ENCODE data around the gene LNX1. TPM values are rescaled to one million over a fixed set of nuclear protein-coding genes. Genes with fewer than 3 reads are reported as not detected.

Gene LNX1
- total and polyA plus RNA-seq, 2 donors (not counting 3 experiments of a cell fraction or from before 2014, with no cell fraction given): 0.72 to 1.3 TPM

DNA sequence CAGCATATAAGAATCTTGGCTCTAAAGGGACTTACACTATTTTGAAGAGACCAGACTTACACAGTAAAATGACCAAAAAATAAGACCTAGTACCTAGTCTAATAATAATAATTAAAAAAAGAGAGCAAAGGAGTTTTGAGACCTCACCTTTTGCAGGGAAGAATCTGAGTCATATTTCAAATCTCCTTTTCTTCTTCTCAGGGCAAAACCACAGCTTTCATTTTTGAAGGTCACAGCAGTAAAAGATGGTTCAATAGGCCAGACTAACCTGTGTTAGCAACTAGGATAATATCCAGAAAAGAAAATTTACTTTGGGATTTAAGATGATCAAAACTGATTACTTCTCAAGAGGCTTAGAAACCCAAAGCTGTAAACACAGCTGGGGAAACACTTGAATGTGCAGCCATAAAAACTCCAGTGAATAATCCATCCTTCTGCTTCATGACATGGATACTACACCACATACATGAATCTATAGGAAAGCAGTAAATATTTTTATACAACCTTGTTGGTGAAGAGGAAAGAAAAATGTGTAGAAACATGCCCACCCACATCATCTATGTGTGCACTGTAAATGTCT, 25.9 kb upstream of the LNX1 start:
- H3K27ac ChIP-seq (ENCODE audit: insufficient read depth, low read depth, low read length): no peak overlapping the region
- H3K4me2 ChIP-seq (ENCODE audit: insufficient read depth, low read length): no peak overlapping the region
- no peak overlapping the region for H3K9ac ChIP-seq (replicated peaks; ENCODE audit: extremely low read depth, insufficient read depth, low read length)
- H4K20me1 ChIP-seq (replicated peaks; ENCODE audit: control insufficient read depth, extremely low read depth, insufficient read depth, low read length): no peaks in the 10 kb centered on the region
- TF ChIP-seq FOS (IDR thresholded peaks at IDR 0.05; ENCODE audit: borderline replicate concordance, insufficient read depth, low read length) (no peak), MYC (IDR thresholded peaks at IDR 0.05; ENCODE audit: low read depth, low read length) (no peak), EZH2 (IDR thresholded peaks at IDR 0.05; ENCODE audit: borderline replicate concordance, low read depth, low read length, severe bottlenecking) (no peak), JUN (IDR thresholded peaks at IDR 0.05; ENCODE audit: borderline replicate concordance, insufficient read depth, insufficient read length, low read depth) (no peak), POLR2A (IDR thresholded peaks at IDR 0.05; ENCODE audit: low read depth, low read length) (no peak), POLR2AphosphoS5 (IDR thresholded peaks at IDR 0.05; ENCODE audit: insufficient read depth, low read depth, low read length) (no peak), GATA2 (IDR thresholded peaks at IDR 0.05; ENCODE audit: insufficient read depth, insufficient read length, low read depth, low read length) (no peak)
- TF ChIP-seq, protein P1, sequence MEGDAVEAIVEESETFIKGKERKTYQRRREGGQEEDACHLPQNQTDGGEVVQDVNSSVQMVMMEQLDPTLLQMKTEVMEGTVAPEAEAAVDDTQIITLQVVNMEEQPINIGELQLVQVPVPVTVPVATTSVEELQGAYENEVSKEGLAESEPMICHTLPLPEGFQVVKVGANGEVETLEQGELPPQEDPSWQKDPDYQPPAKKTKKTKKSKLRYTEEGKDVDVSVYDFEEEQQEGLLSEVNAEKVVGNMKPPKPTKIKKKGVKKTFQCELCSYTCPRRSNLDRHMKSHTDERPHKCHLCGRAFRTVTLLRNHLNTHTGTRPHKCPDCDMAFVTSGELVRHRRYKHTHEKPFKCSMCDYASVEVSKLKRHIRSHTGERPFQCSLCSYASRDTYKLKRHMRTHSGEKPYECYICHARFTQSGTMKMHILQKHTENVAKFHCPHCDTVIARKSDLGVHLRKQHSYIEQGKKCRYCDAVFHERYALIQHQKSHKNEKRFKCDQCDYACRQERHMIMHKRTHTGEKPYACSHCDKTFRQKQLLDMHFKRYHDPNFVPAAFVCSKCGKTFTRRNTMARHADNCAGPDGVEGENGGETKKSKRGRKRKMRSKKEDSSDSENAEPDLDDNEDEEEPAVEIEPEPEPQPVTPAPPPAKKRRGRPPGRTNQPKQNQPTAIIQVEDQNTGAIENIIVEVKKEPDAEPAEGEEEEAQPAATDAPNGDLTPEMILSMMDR (IDR thresholded peaks at IDR 0.05; ENCODE audit: extremely low read depth in 1 of 2, insufficient read depth in 1 of 2, low read depth in 1 of 2, low read length in 2 of 2): no peak
- TF ChIP-seq, protein P2, sequence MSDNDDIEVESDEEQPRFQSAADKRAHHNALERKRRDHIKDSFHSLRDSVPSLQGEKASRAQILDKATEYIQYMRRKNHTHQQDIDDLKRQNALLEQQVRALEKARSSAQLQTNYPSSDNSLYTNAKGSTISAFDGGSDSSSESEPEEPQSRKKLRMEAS (IDR thresholded peaks at IDR 0.05; ENCODE audit: insufficient read depth, insufficient read length): no peak
- H3K27me3 ChIP-seq (ENCODE audit: control insufficient read depth in 2 of 2, insufficient read depth in 2 of 2, low read length in 2 of 2): no peaks in the 10 kb centered on the region
- BruUV-seq (replicated peaks): no TSS peak
- no peak overlapping the region for H3K4me3 ChIP-seq (replicated peaks in 1 of 3; ENCODE audit: insufficient read depth in 1 of 3, low read depth in 1 of 3, low read length in 3 of 3)
- no peak for FAIRE-seq
- intact Hi-C loops (cut with micrococcal nuclease): no loop called here
- dilution Hi-C loops (cut with MboI; ENCODE audit: extremely low pct_ligation_motif_present, low sequenced_read_pairs): no loop called here
- DNase-seq (ENCODE audit: low read depth, low spot score): peak; percentile 28
- H3K4me1 ChIP-seq (ENCODE audit: control insufficient read depth, extremely low read depth, insufficient read depth, low read length): no peaks in the 10 kb centered on the region
- H3K79me2 ChIP-seq (ENCODE audit: control insufficient read depth, insufficient read depth, low read length): no peaks in the 10 kb centered on the region
- H3K36me3 ChIP-seq (ENCODE audit: control insufficient read depth in 2 of 2, extremely low read depth in 1 of 2, insufficient read depth in 2 of 2, low read length in 2 of 2): no peaks in the 10 kb centered on the region
- H3K9me3 ChIP-seq (replicated peaks; ENCODE audit: control insufficient read depth, insufficient read depth, low read length): no peaks in the 10 kb centered on the region
- no peaks in the 10 kb centered on the region for H3K9me1 ChIP-seq (replicated peaks; ENCODE audit: control insufficient read depth, extremely low read depth, insufficient read depth, low read length)
- no peak overlapping the region for H2AFZ ChIP-seq (ENCODE audit: low read depth, low read length)
- ChIA-PET CTCF (interaction anchor here (1.0 to 2.5 kb wide), 6 partner anchors 10 to 616 kb away, joined by 3 to 9 read pairs (median 6); no protein-coding TSS in a partner anchor), POLR2A (no interaction called here)

Data from endothelial cell of umbilical vein (primary cell).